Vagina (tissue), 2 donors: Measurements from ENCODE around the gene SPOPL.

Source experiments
- CTCF ChIP-seq, 3 experiments: fragments of 450-650 bp in 2 of 3; fragments of 200-600 bp in 1 of 3; sonication (generic) in 1 of 3; IDR thresholded peaks; one replicate each; pipeline ENCODE4 v1.5.1; 2017 to 2019; ENCODE audit warnings: antibody characterized with exemption in 3 of 3, mild to moderate bottlenecking in 2 of 3, moderate library complexity in 2 of 3
- POLR2AphosphoS5 ChIP-seq, 2 donors: sonication (generic); formaldehyde crosslinking; IDR thresholded peaks; one replicate each; pipeline ENCODE4 v1.9.0; 2017; ENCODE audit warnings: antibody characterized with exemption in 2 of 2, mild to moderate bottlenecking in 2 of 2, low read depth in 1 of 2; ENCODE audit not compliant: insufficient read depth in 1 of 2

- TF ChIP-seq CTCF (IDR thresholded peaks at IDR 0.05) (no peak), POLR2AphosphoS5 (IDR thresholded peaks at IDR 0.05; ENCODE audit: insufficient read depth in 1 of 2, low read depth in 1 of 2) (no peak)
Observed at GRCh38 chr2:138564586-138565229, 63.1 kb downstream of the SPOPL start.
